HEK293 (cell line): Measurements from ENCODE around the gene SYTL3.

Experiments
- CTCF ChIA-PET: fragments of 350-600 bp; formaldehyde crosslinking; extraction: SDS; loops from one replicate; lab custom pipeline; 2021; ENCODE audit warnings: antibody characterized with exemption; lab: Yijun Ruan, JAX
- POLR2A ChIA-PET: fragments of 300-600 bp; formaldehyde crosslinking; extraction: SDS; loops from one replicate; lab custom pipeline; 2020; ENCODE audit warnings: antibody characterized with exemption, inconsistent platforms; lab: Yijun Ruan, JAX
- H3K27ac ChIP-seq: fragments of 200-500 bp; sonication (Bioruptor generic); 2 replicates; pipeline ENCODE4 v1.5.1; 2014; ENCODE audit warnings: low read depth, low read length, control low read depth, inconsistent platforms; ENCODE audit errors: extremely low read depth
- H3K36me3 ChIP-seq, 2 experiments: fragments of 200-500 bp in 1 of 2; sonication (Bioruptor generic) in 1 of 2; 1 replicate in 1 of 2; 2 replicates in 1 of 2; pipeline ENCODE4 v1.5.1; 2014 to 2017; ENCODE audit warnings: inconsistent platforms in 2 of 2, low read length in 2 of 2; ENCODE audit not compliant: control insufficient read depth in 2 of 2, insufficient read depth in 1 of 2
- H3K4me1 ChIP-seq: fragments of 200-500 bp; sonication (Bioruptor generic); 2 replicates; pipeline ENCODE4 v1.5.1; 2014; ENCODE audit warnings: mild to moderate bottlenecking, low read length, inconsistent platforms; ENCODE audit not compliant: control insufficient read depth, insufficient read depth
- H3K4me3 ChIP-seq: 2 replicates; pipeline ENCODE4 v1.5.1; 2011; ENCODE audit warnings: low read depth, mild to moderate bottlenecking, control low read depth, low read length, moderate library complexity
- H3K9me3 ChIP-seq: fragments of 200-500 bp; sonication (Bioruptor generic); 2 replicates; pipeline ENCODE4 v1.5.1; 2014; ENCODE audit warnings: low read depth, low read length, inconsistent platforms; ENCODE audit not compliant: control insufficient read depth, insufficient read depth
- BCL11B ChIP-seq: fragments of 450-650 bp; formaldehyde crosslinking; IDR thresholded peaks from 2 replicates; pipeline ENCODE4 v1.5.1; 2016; ENCODE audit warnings: low read depth, missing biosample characterization, missing genetic modification characterization
- GFI1B ChIP-seq: fragments of 450-650 bp; formaldehyde crosslinking; IDR thresholded peaks from 2 replicates; pipeline ENCODE4 v1.5.1; 2016; ENCODE audit warnings: missing biosample characterization, missing genetic modification characterization
- INSM2 ChIP-seq: fragments of 450-650 bp; formaldehyde crosslinking; IDR thresholded peaks from 2 replicates; pipeline ENCODE4 v1.5.1; 2016; ENCODE audit warnings: missing biosample characterization, missing genetic modification characterization
- KLF8 ChIP-seq: fragments of 450-650 bp; formaldehyde crosslinking; IDR thresholded peaks from 2 replicates; pipeline ENCODE4 v1.5.1; 2016; ENCODE audit warnings: missing biosample characterization, missing genetic modification characterization
- REST ChIP-seq: fragments of 450-650 bp; formaldehyde crosslinking; IDR thresholded peaks from 2 replicates; pipeline ENCODE4 v1.5.1; 2016; ENCODE audit warnings: missing biosample characterization, missing genetic modification characterization
- ZIC2 ChIP-seq: fragments of 450-650 bp; formaldehyde crosslinking; IDR thresholded peaks from 2 replicates; pipeline ENCODE4 v1.5.1; 2016; ENCODE audit warnings: missing biosample characterization, missing genetic modification characterization
- ZNF140 ChIP-seq: fragments of 450-650 bp; formaldehyde crosslinking; IDR thresholded peaks from 2 replicates; pipeline ENCODE4 v1.5.1; 2016; ENCODE audit warnings: missing biosample characterization, missing genetic modification characterization
- ZNF148 ChIP-seq: fragments of 450-650 bp; formaldehyde crosslinking; IDR thresholded peaks from 2 replicates; pipeline ENCODE4 v1.5.0; 2017; ENCODE audit warnings: missing biosample characterization, missing genetic modification characterization, borderline replicate concordance
- ZNF362 ChIP-seq: fragments of 450-650 bp; formaldehyde crosslinking; IDR thresholded peaks from 2 replicates; pipeline ENCODE4 v1.5.1; 2016; ENCODE audit warnings: missing biosample characterization, missing genetic modification characterization
- ZNF48 ChIP-seq: fragments of 450-650 bp; formaldehyde crosslinking; IDR thresholded peaks from 2 replicates; pipeline ENCODE4 v1.5.1; 2016; ENCODE audit warnings: missing biosample characterization, missing genetic modification characterization
- ZNF629 ChIP-seq: fragments of 450-650 bp; formaldehyde crosslinking; IDR thresholded peaks from 2 replicates; pipeline ENCODE4 v1.5.1; 2017; ENCODE audit warnings: missing biosample characterization, missing genetic modification characterization
- ZNF768 ChIP-seq: fragments of 450-650 bp; formaldehyde crosslinking; IDR thresholded peaks from 2 replicates; pipeline ENCODE4 v1.5.1; 2018; ENCODE audit warnings: missing biosample characterization, mild to moderate bottlenecking, missing genetic modification characterization
- ZNF791 ChIP-seq: fragments of 450-650 bp; formaldehyde crosslinking; IDR thresholded peaks from 2 replicates; pipeline ENCODE4 v1.5.1; 2016; ENCODE audit warnings: missing biosample characterization, missing genetic modification characterization
- ZNF830 ChIP-seq: fragments of 450-650 bp; IDR thresholded peaks from 2 replicates; pipeline ENCODE4 v1.5.0; 2018; ENCODE audit warnings: missing biosample characterization, missing genetic modification characterization, low read depth, mild to moderate bottlenecking, moderate library complexity
- ZXDB ChIP-seq: fragments of 450-650 bp; formaldehyde crosslinking; IDR thresholded peaks from 2 replicates; pipeline ENCODE4 v1.5.1; 2016; ENCODE audit warnings: missing biosample characterization, missing genetic modification characterization

The SYTL3 gene

GRCh38 chr6:158624684-158625682 lies 24.9 kb upstream of the SYTL3 start:
- TF ChIP-seq BCL11B (tag by site-specific recombination), result no peak
- TF ChIP-seq ZNF362 (tag by site-specific recombination), result no peak
- no peak for TF ChIP-seq KLF8 (tag by site-specific recombination)
- TF ChIP-seq REST, result no peak
- TF ChIP-seq ZIC2, result peak; percentile 89
- H3K4me3 ChIP-seq, result no peak overlapping the region
- ChIA-PET POLR2A (no interaction called here), CTCF (interaction anchor here (0.6 kb wide), 2 partner anchors 39 to 350 kb away, joined by 3 read pairs; no protein-coding TSS in a partner anchor)
- no peaks in the 10 kb centered on the region for H3K9me3 ChIP-seq
- H3K27ac ChIP-seq, result no peak overlapping the region
- no peaks in the 10 kb centered on the region for H3K4me1 ChIP-seq
- H3K36me3 ChIP-seq, result peaks cover 14 to 91% of the 10 kb centered on the region in 2 experiments; a peak in 2 of 3 replicates

GRCh38 chr6:158625881-158626305 lies 24.0 kb upstream of the SYTL3 start:
- TF ChIP-seq ZNF48 (tag by site-specific recombination) (no peak), ZNF140 (tag by site-specific recombination) (no peak), ZNF148 (tag by site-specific recombination) (no peak), GFI1B (tag by site-specific recombination) (no peak), INSM2 (tag by site-specific recombination) (no peak), ZNF629 (tag by site-specific recombination) (no peak), BCL11B (tag by site-specific recombination) (no peak), ZXDB (tag by site-specific recombination) (no peak), ZNF830 (tag by site-specific recombination) (no peak), ZNF791 (tag by site-specific recombination) (no peak), ZNF768 (tag by site-specific recombination) (no peak)
- Histone ChIP-seq H3K4me1 (no peaks in the 10 kb centered on the region), H3K36me3 (peaks cover 19 to 91% of the 10 kb centered on the region in 2 experiments; a peak in 2 of 3 replicates), H3K27ac (no peak overlapping the region), H3K4me3 (no peak overlapping the region), H3K9me3 (no peaks in the 10 kb centered on the region)
- ChIA-PET POLR2A (no interaction called here), CTCF (interaction anchor here (0.6 kb wide), 1 partner anchor 38 kb away, joined by 3 read pairs; no protein-coding TSS in a partner anchor)
